CD8-positive, alpha-beta memory T cell (primary cell): Measurements from ENCODE around the gene ABCE1. TPM values are rescaled to one million over a fixed set of nuclear protein-coding genes. Genes with fewer than 3 reads are reported as not detected.

ENCODE experiments used
- CTCF ChIA-PET: fragments of 350-600 bp; sonication (Branson Sonifier 250); formaldehyde crosslinking; loops from one replicate; lab custom pipeline; 2021; ENCODE audit warnings: antibody characterized with exemption; lab: Charles Lee
- POLR2A ChIA-PET: fragments of 350-600 bp; sonication (Branson Sonifier 250); formaldehyde crosslinking; loops from one replicate; lab custom pipeline; 2021; ENCODE audit warnings: antibody characterized with exemption; lab: Charles Lee
- DNase-seq, 5 donors: peaks; one replicate each; pipeline versions ENCODE4 v3.0.0 to v3.0.0-alpha.2; 2020 to 2022; ENCODE audit warnings: mixed read lengths in 1 of 5
- H3K27ac ChIP-seq: one replicate; pipeline ENCODE4 v1.7.0; 2013; ENCODE audit warnings: low read depth, mild to moderate bottlenecking, low read length, moderate library complexity
- H3K27me3 ChIP-seq: 2 replicates; pipeline ENCODE4 v1.7.0; 2013; ENCODE audit warnings: low read length, mild to moderate bottlenecking; ENCODE audit not compliant: insufficient read depth, poor library complexity, severe bottlenecking
- H3K36me3 ChIP-seq: 2 replicates; pipeline ENCODE4 v1.7.0; 2013; ENCODE audit warnings: mild to moderate bottlenecking, low read length, moderate library complexity; ENCODE audit not compliant: insufficient read depth
- H3K4me1 ChIP-seq: 2 replicates; pipeline ENCODE4 v1.7.0; 2013; ENCODE audit warnings: mild to moderate bottlenecking, low read length, moderate library complexity; ENCODE audit not compliant: insufficient read depth
- H3K4me3 ChIP-seq: 2 replicates; pipeline ENCODE4 v1.7.0; 2013; ENCODE audit warnings: mild to moderate bottlenecking, low read length
- H3K9me3 ChIP-seq: 2 replicates; pipeline ENCODE4 v1.7.0; 2013; ENCODE audit warnings: mild to moderate bottlenecking, low read length
- H3K27ac Mint-ChIP-seq, 8 donors: one replicate each; pipeline ENCODE4 v1.8.0; 2020 to 2021; ENCODE audit warnings: mixed read lengths in 8 of 8, mild to moderate bottlenecking in 6 of 8, inconsistent platforms in 3 of 8, moderate library complexity in 3 of 8
- H3K27me3 Mint-ChIP-seq, 2 donors: one replicate each; pipeline ENCODE4 v1.8.0; 2020 to 2021; ENCODE audit warnings: mixed read lengths in 2 of 2, mild to moderate bottlenecking in 1 of 2, moderate library complexity in 1 of 2
- H3K36me3 Mint-ChIP-seq, 3 donors: one replicate each; pipeline ENCODE4 v1.8.0; 2020 to 2021; ENCODE audit warnings: mixed read lengths in 3 of 3, inconsistent platforms in 1 of 3, mild to moderate bottlenecking in 1 of 3
- H3K4me1 Mint-ChIP-seq, 3 donors: one replicate each; pipeline ENCODE4 v1.8.0; 2020 to 2021; ENCODE audit warnings: mixed read lengths in 3 of 3, inconsistent platforms in 1 of 3, mild to moderate bottlenecking in 1 of 3
- H3K4me3 Mint-ChIP-seq, 7 donors: one replicate each; pipeline ENCODE4 v1.8.0; 2020 to 2021; ENCODE audit warnings: mixed read lengths in 7 of 7, mild to moderate bottlenecking in 6 of 7, moderate library complexity in 4 of 7, inconsistent platforms in 2 of 7
- H3K9me3 Mint-ChIP-seq, 5 donors: one replicate each; pipeline ENCODE4 v1.8.0; 2020 to 2022; ENCODE audit warnings: mixed read lengths in 5 of 5, mild to moderate bottlenecking in 3 of 5, moderate library complexity in 2 of 5, inconsistent platforms in 1 of 5
- polyA plus RNA-seq: library from polyadenylated mRNA; unstranded; fragments of 300-500 nt; fragmentation: Illumina TruSeq; gene quantifications from one replicate; pipeline ENCODE4 v1.2.3, GENCODE V29; 2021
- total RNA-seq, 2 experiments: library from RNA; stranded (reverse); gene quantifications; one replicate each; pipeline ENCODE4 v1.2.3, GENCODE V29; 2021

The ABCE1 gene
- total and polyA plus RNA-seq, 3 experiments from 2014 or later, result 59.7 to 179 (median 170) TPM

DNA sequence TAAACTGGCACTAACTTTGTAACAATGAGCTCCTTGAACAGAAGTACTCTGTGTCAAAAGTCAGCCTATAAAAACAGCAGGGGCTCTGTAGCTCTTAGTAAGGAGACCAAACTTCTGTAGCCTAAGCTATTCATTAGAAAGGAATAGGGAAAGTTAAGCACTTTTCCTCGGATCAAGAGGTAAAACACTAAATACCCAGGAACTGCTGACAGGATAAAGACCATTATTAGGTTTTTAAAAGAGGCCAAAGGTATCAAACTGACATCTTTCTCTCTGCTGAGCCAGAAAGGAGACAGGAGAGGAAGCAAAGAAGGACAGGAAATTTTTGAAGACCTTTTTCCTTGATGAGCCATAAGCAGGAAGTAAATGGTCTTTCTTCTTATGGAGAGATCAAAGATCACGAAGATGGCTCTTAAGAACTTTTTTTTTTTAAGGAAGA lies 32.0 kb upstream of the ABCE1 start:
- ChIA-PET POLR2A (no interaction called here), CTCF (no interaction called here)
- Histone ChIP-seq H3K9me3 (no peaks in the 10 kb centered on the region), H3K27ac (no peak overlapping the region), H3K36me3 (no peaks in the 10 kb centered on the region), H3K27me3 (no peaks in the 10 kb centered on the region), H3K4me3 (no peak overlapping the region), H3K4me1 (peaks cover 12% of the 10 kb centered on the region)
- Mint-ChIP-seq H3K4me3 (no peak overlapping the region), H3K27me3 (no peaks in the 10 kb centered on the region), H3K4me1 (peaks cover 13 to 37% (median 34%) of the 10 kb centered on the region in 3 donors), H3K9me3 (no peaks in the 10 kb centered on the region), H3K27ac (peak overlapping the region in 3 of 8 donors; percentile 19 to 67 (median 20)), H3K36me3 (peaks cover 0 to 32% (median 7%) of the 10 kb centered on the region in 3 donors)
- no peak for DNase-seq

DNA sequence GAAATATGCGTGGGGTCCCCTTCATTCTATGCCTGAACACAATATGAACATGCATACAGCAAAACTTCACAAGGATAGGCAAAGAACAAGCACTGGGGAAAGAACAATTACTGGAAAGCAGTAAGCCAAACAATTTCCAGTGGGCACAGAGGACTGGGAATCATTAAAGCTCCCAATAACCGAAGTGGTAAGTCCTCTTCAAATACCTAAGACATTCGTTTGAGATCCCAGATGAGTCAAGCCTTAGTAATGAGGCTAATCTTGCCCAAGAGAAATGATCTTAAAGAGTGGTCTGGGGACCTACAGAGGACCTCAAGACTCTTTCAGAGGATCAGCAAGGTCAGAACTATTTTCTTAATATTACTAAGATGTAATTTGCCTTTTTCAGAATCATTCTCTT lies 28.8 kb upstream of the ABCE1 start:
- Histone ChIP-seq H3K27me3 (no peaks in the 10 kb centered on the region), H3K27ac (no peak overlapping the region), H3K9me3 (no peaks in the 10 kb centered on the region), H3K36me3 (no peaks in the 10 kb centered on the region), H3K4me3 (no peak overlapping the region), H3K4me1 (peaks cover 12% of the 10 kb centered on the region)
- no peak for DNase-seq
- H3K27ac Mint-ChIP-seq, result peak overlapping the region in 1 of 8 donors; percentile 14
- H3K4me1 Mint-ChIP-seq, result peaks cover 11 to 35% (median 29%) of the 10 kb centered on the region in 3 donors
- H3K27me3 Mint-ChIP-seq, result peaks cover 0 to 1% of the 10 kb centered on the region in 2 donors
- H3K36me3 Mint-ChIP-seq, result peaks cover 0 to 20% (median 2%) of the 10 kb centered on the region in 3 donors
- CTCF ChIA-PET, result no interaction called here
- no peaks in the 10 kb centered on the region for H3K9me3 Mint-ChIP-seq
- POLR2A ChIA-PET, result no interaction called here
- no peak overlapping the region for H3K4me3 Mint-ChIP-seq

DNA sequence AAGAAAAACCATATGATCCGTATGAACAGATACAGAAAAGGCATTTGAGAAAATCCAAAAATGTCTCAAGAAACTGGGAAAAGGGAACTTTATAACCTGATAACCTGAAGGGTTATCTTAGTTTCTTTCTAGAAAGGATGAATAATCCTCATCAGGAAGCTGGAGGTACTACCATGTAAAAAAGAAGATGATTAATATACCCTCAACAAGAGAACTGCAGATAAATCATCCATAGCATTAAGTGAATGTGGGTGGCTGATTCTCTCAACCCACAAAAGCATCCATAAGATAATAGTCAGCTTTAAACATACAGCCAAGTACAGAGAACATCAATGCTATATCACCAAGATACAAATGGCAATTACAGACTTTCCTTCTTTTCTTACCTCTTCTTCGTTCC lies 26.6 kb upstream of the ABCE1 start:
- H3K27ac Mint-ChIP-seq, result peak overlapping the region in 2 of 8 donors; percentile 2 to 27
- POLR2A ChIA-PET, result no interaction called here
- H3K9me3 Mint-ChIP-seq, result no peaks in the 10 kb centered on the region
- peaks cover 3 to 36% (median 7%) of the 10 kb centered on the region in 3 donors for H3K36me3 Mint-ChIP-seq
- Histone ChIP-seq H3K27ac (no peak overlapping the region), H3K4me3 (no peak overlapping the region), H3K9me3 (no peaks in the 10 kb centered on the region), H3K27me3 (no peaks in the 10 kb centered on the region), H3K36me3 (no peaks in the 10 kb centered on the region), H3K4me1 (peaks cover 4% of the 10 kb centered on the region)
- H3K4me1 Mint-ChIP-seq, result peaks cover 10 to 31% (median 26%) of the 10 kb centered on the region in 3 donors
- CTCF ChIA-PET, result no interaction called here
- no peak overlapping the region for H3K4me3 Mint-ChIP-seq
- peaks cover 0 to 1% of the 10 kb centered on the region in 2 donors for H3K27me3 Mint-ChIP-seq
- no peak for DNase-seq

DNA sequence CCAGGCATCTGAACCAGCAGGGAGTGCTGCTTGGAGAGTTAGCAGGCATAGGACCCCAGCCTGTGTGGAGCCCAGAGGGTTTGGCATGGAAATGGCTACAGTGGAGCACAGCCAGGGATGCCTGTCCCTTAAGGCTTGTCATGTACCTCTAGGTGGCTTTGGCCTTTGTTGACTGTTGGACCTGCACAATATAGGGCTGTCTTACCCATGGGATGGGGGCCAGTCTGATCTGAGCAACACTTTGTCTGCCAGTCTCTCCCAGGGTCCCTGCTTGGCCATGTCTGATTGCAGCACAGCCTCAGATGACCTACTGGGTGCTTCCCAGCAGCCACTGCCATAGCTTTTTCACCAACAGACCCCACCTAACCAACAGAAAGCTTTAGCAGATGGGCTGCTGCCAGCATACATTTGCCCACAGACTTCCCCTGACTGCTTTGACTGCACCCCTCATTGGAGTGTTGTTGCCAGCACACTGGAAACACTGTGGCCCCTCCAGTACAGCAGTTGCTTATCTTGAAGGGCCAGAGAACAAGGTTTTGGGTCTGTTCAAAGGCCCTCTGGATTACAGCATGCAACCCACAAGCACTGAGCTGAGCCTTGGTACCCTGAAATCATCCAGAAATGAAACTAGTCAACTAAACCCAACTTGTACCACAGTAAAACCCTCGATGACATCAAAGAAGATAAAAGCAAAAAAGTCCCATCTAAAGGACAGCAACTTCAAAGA lies 22.2 kb upstream of the ABCE1 start:
- H3K9me3 ChIP-seq, result no peaks in the 10 kb centered on the region
- ChIA-PET CTCF (no interaction called here), POLR2A (no interaction called here)
- Mint-ChIP-seq H3K4me3 (no peak overlapping the region), H3K27me3 (peaks cover 0 to 1% of the 10 kb centered on the region in 2 donors), H3K36me3 (peaks cover 24 to 51% (median 25%) of the 10 kb centered on the region in 3 donors), H3K27ac (peak overlapping the region in 2 of 8 donors; percentile 11 to 23), H3K9me3 (peaks cover 0 to 10% (median 0%) of the 10 kb centered on the region in 5 donors), H3K4me1 (peaks cover 28 to 45% (median 43%) of the 10 kb centered on the region in 3 donors)
- no peak overlapping the region for H3K4me3 ChIP-seq
- H3K27ac ChIP-seq, result no peak overlapping the region
- DNase-seq, result no peak
- no peaks in the 10 kb centered on the region for H3K27me3 ChIP-seq
- H3K36me3 ChIP-seq, result peaks cover 5% of the 10 kb centered on the region
- H3K4me1 ChIP-seq, result no peaks in the 10 kb centered on the region

DNA sequence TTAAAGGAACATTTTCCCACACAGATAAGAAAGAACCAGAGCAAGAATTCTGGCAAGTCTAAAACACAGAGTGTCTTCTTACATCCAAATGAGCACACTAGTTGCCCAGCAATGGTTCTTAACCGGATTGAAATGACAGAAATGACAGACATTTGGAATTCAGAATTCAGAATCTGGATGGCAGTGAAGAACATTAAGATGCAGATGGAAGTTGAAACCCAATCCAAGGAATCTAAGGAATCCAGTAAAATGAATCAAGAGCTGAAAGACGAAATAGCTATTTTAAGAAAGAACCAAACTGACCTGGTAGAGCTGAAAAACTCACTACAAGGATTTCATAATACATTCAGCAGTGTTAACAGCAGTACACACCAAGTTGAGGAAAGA lies 21.6 kb upstream of the ABCE1 start:
- ChIA-PET POLR2A (no interaction called here), CTCF (no interaction called here)
- DNase-seq, result no peak
- peaks cover 5% of the 10 kb centered on the region for H3K36me3 ChIP-seq
- no peaks in the 10 kb centered on the region for H3K27me3 ChIP-seq
- no peak overlapping the region for H3K4me3 ChIP-seq
- Mint-ChIP-seq H3K9me3 (peaks cover 0 to 10% (median 0%) of the 10 kb centered on the region in 5 donors), H3K4me3 (no peak overlapping the region), H3K27ac (peak overlapping the region in 1 of 8 donors; percentile 11), H3K4me1 (peaks cover 28 to 45% (median 43%) of the 10 kb centered on the region in 3 donors), H3K36me3 (peaks cover 24 to 50% (median 25%) of the 10 kb centered on the region in 3 donors), H3K27me3 (peaks cover 0 to under 1% of the 10 kb centered on the region in 2 donors)
- H3K4me1 ChIP-seq, result no peaks in the 10 kb centered on the region
- H3K9me3 ChIP-seq, result no peaks in the 10 kb centered on the region
- no peak overlapping the region for H3K27ac ChIP-seq

DNA sequence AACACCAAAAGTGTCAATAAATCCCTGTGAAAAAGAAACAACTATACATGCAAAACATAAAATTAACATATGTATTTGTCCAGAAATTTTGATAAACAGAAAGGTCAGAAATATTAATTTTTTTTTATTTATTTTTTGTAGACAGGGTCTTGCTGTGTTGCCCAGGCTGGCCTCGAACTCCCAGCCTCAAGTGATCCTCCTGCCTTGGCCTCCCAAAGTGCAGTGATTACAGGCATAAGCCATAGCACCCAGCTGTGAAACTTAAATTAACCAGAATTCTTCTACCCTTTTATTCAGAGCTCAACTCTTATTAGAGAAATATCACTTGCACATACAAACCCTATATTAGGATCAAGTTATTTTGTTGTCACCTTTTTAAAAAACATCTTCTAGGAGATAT lies 16.4 kb upstream of the ABCE1 start:
- CTCF ChIA-PET, result no interaction called here
- peak overlapping the region in 1 of 8 donors; percentile 54 for H3K27ac Mint-ChIP-seq
- Histone ChIP-seq H3K27me3 (no peaks in the 10 kb centered on the region), H3K27ac (no peak overlapping the region), H3K4me1 (no peaks in the 10 kb centered on the region), H3K4me3 (no peak overlapping the region), H3K36me3 (peaks cover 5% of the 10 kb centered on the region), H3K9me3 (no peaks in the 10 kb centered on the region)
- H3K27me3 Mint-ChIP-seq, result no peaks in the 10 kb centered on the region
- DNase-seq, result no peak
- peaks cover 20 to 60% (median 31%) of the 10 kb centered on the region in 3 donors for H3K36me3 Mint-ChIP-seq
- H3K4me3 Mint-ChIP-seq, result no peak overlapping the region
- H3K9me3 Mint-ChIP-seq, result peaks cover 0 to 10% (median 0%) of the 10 kb centered on the region in 5 donors
- POLR2A ChIA-PET, result no interaction called here
- peaks cover 29 to 42% (median 41%) of the 10 kb centered on the region in 3 donors for H3K4me1 Mint-ChIP-seq

DNA sequence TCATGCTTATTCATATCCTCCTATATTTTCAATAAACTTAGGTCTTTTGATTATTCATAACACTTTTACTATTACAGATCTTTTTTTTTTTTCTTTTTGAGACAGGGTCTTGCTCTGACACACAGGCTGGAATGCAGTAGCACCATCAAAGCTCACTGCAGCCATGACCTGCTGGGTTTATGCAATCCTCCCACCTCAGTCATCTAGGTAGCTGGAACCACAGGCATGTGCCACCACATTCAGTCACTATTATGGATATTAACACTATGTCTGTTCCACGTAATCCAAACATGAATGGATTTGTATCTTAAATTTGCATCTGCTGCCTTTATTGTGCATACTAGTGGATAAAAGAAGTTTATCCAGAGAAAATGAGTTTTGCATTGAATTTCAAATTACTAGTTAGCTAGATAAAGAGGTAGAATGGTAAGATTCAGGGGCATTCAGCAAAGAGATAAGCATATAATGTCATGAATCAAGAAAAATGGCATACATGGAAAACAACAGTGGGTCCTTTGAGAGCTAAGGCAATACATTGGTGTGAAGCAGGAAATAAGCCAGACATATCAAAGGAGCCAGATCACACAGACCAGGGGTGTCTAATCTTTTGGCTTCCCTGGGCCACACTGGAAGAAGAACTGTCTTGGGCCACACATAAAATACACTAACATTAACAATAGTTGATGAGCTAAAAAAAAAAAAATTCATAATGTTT lies 14.1 kb upstream of the ABCE1 start:
- H3K36me3 ChIP-seq, result peaks cover 5% of the 10 kb centered on the region
- Mint-ChIP-seq H3K27ac (peak overlapping the region in 2 of 8 donors; percentile 48 to 87), H3K27me3 (no peaks in the 10 kb centered on the region), H3K9me3 (no peaks in the 10 kb centered on the region), H3K4me1 (peaks cover 21 to 42% (median 39%) of the 10 kb centered on the region in 3 donors), H3K4me3 (no peak overlapping the region), H3K36me3 (peaks cover 11 to 59% (median 23%) of the 10 kb centered on the region in 3 donors)
- no peaks in the 10 kb centered on the region for H3K9me3 ChIP-seq
- no peak for DNase-seq
- H3K4me3 ChIP-seq, result no peak overlapping the region
- no peaks in the 10 kb centered on the region for H3K4me1 ChIP-seq
- ChIA-PET CTCF (no interaction called here), POLR2A (no interaction called here)
- H3K27ac ChIP-seq, result no peak overlapping the region
- no peaks in the 10 kb centered on the region for H3K27me3 ChIP-seq

DNA sequence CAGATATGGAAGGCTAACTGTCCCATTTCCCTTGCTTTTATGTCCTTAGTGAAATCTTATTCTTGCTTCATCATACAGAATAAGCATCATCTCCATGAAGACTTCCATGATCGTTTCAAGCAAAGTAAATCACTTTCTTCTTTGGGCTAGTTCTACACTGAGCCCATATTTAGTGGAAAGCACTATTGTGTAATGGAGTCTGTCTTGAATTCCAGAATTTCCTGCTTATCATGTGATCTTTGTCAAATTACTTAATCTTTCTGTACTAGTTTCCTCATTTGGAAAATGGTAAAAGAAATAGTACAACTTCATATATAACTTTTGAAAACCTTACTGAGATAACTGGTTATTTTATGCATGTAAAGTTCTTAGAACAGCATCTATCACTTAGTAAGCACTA lies 7.7 kb upstream of the ABCE1 start:
- Mint-ChIP-seq H3K27me3 (no peaks in the 10 kb centered on the region), H3K4me3 (no peak overlapping the region), H3K27ac (no peak overlapping the region), H3K4me1 (peaks cover 29 to 76% (median 60%) of the 10 kb centered on the region in 3 donors), H3K9me3 (peaks cover 0 to 4% (median 3%) of the 10 kb centered on the region in 5 donors), H3K36me3 (peaks cover 29 to 90% (median 34%) of the 10 kb centered on the region in 3 donors)
- Histone ChIP-seq H3K36me3 (peaks cover 11% of the 10 kb centered on the region), H3K27ac (no peak overlapping the region), H3K4me3 (no peak overlapping the region), H3K4me1 (no peaks in the 10 kb centered on the region), H3K27me3 (no peaks in the 10 kb centered on the region), H3K9me3 (no peaks in the 10 kb centered on the region)
- POLR2A ChIA-PET, result no interaction called here
- CTCF ChIA-PET, result no interaction called here
- no peak for DNase-seq
